ENCODE data around the gene PPM1E.
"Not testable (repeated sequence)": the region's sequence is repeated elsewhere in the genome, so short reads cannot be mapped to it uniquely, and the experiment has no call there.

PPM1E gene

DNA sequence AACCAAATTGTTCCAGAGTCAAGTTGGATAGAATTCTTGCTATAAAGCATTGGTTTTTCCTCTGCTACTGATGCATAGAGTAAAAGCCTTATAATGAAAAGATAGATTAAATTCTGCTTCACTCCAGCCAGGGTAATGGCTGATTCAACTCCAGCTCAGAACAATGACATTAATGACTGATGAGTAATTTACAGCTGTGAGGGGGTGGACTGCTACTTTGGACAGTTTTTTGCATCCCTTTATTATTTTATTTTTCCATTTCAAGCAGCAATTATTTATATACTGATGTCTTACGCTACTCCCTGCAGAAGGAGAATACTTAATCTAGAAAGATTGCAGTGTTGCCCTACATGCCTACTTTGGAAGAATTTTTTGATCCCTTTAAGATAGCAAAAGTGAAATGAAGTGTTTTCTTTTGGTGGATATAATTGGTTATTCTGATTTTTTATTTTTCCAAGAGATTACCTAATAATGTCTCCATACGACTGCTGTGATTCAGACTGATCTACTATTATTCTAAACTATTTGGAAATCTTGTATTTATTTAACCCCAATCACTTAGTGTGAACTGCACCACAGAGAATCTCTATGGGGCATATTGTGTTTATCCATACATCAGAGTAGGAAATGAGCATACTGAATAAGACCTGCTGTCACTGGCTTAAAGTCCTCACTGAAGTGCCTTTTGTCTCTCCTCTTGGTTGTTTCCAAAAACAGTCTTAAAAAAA is 201.5 kb downstream of the PPM1E start:
- Mint-ChIP-seq H3K4me1 (ENCODE audit: low read depth in 2 of 2) (no peaks in the 10 kb centered on the region), H3K27me3 (peaks cover 10 to 14% of the 10 kb centered on the region in 2 donors), H3K27ac (no peak overlapping the region), H3K4me3 (no peak overlapping the region), H3K36me3 (ENCODE audit: insufficient read depth) (no peaks in the 10 kb centered on the region), H3K9me3 (peaks cover 0 to 3% of the 10 kb centered on the region in 2 donors)
- DNase-seq (no peak), ATAC-seq (replicated peaks) (no peak)

- H3K27me3 Mint-ChIP-seq, result peaks cover 10 to 14% of the 10 kb centered on the region in 2 donors
- H3K4me1 Mint-ChIP-seq (ENCODE audit: low read depth in 2 of 2); DNase-seq; H3K27ac Mint-ChIP-seq; H3K4me3 Mint-ChIP-seq; ATAC-seq (replicated peaks); H3K36me3 Mint-ChIP-seq (ENCODE audit: insufficient read depth); H3K9me3 Mint-ChIP-seq: not testable (repeated sequence)
Measured at GRCh38 chr17:58957725-58958073, 202.0 kb downstream of the PPM1E start.

DNA sequence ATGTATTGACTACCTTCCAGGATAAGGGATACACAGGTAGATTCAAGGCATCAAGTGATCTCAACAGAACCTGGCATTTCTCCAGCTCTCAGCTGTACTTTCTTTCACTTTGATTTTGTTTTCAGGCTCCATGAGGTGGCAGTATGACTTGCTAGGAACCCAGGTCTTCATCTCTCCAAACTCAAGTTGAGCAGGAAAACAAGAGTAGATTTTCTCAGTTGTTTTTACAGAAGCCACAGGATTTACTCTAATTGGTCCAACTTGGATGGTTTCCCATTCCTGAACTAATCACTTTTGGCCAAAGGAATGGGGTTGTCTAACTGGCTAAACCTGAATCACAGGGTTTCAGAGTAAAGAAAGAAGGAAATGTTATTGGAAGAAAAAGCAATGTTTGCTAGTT is 204.4 kb downstream of the PPM1E start:
- H3K4me1 Mint-ChIP-seq (ENCODE audit: low read depth in 2 of 2), result no peaks in the 10 kb centered on the region
- no peak overlapping the region for H3K27ac Mint-ChIP-seq
- no peak for ATAC-seq (replicated peaks)
- H3K4me3 Mint-ChIP-seq, result no peak overlapping the region
- H3K9me3 Mint-ChIP-seq, result no peaks in the 10 kb centered on the region
- H3K27me3 Mint-ChIP-seq, result peaks cover 7 to 10% of the 10 kb centered on the region in 2 donors
- no peak for DNase-seq
- H3K36me3 Mint-ChIP-seq (ENCODE audit: insufficient read depth), result no peaks in the 10 kb centered on the region

DNA sequence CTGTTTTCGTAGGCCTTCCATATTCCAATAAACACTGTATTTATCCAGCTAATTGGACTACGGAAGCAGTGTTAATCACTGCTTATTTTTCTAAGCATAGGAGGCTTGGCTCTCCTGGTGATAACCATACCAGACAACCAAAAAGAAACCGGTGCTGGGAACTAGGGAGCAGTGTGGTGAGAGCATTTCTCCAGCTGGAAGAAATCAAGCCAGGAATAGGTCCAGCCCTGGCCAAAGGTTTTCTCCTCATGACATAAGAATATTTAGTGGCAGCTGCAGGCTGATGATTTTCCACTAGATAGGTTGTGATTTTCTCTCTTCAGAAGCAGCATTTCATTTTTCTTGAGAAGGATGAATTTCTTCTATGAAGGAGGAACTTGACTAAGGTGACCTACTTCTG is 209.6 kb downstream of the PPM1E start:
- Mint-ChIP-seq H3K4me1 (ENCODE audit: low read depth in 2 of 2) (peaks cover 6 to 7% of the 10 kb centered on the region in 2 donors), H3K27ac (no peak overlapping the region), H3K27me3 (no peaks in the 10 kb centered on the region), H3K36me3 (ENCODE audit: insufficient read depth) (no peaks in the 10 kb centered on the region), H3K4me3 (no peak overlapping the region), H3K9me3 (no peaks in the 10 kb centered on the region)
- ATAC-seq (replicated peaks) (no peak), DNase-seq (no peak)

DNA sequence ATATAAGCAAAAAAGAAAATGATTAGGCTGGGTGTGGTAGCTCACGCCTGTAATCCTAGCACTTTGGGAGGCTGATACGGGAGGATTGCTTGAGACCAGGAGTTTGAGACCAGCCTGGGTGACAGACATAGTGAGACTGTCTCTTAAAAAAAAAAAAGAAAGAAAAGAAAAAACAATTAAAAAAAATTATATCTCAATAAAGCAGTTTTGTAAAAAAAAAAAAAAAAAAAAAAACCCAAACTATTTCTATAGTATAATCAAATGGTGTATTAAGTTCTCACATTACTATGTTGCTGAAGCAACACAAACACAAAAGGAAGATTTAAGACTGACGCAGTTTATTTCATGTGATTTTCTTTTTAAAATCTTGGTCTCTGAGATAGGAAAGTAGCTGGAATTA is 210.6 kb downstream of the PPM1E start:
- Mint-ChIP-seq H3K4me1 (ENCODE audit: low read depth in 2 of 2) (peaks cover 6 to 7% of the 10 kb centered on the region in 2 donors), H3K9me3 (no peaks in the 10 kb centered on the region), H3K4me3 (no peak overlapping the region), H3K36me3 (ENCODE audit: insufficient read depth) (no peaks in the 10 kb centered on the region), H3K27me3 (no peaks in the 10 kb centered on the region), H3K27ac (no peak overlapping the region)
- ATAC-seq (replicated peaks) (no peak), DNase-seq (no peak)

- peaks cover 6 to 7% of the 10 kb centered on the region in 2 donors for H3K4me1 Mint-ChIP-seq (ENCODE audit: low read depth in 2 of 2)
- H3K27me3 Mint-ChIP-seq, result no peaks in the 10 kb centered on the region
- ATAC-seq (replicated peaks) (peak; percentile 77), DNase-seq (peak in 2 of 3 experiments; percentile 4 to 11)
- no peaks in the 10 kb centered on the region for H3K36me3 Mint-ChIP-seq (ENCODE audit: insufficient read depth)
- no peaks in the 10 kb centered on the region for H3K9me3 Mint-ChIP-seq
- H3K4me3 Mint-ChIP-seq, result peak overlapping the region; percentile 3 to 36
- H3K27ac Mint-ChIP-seq, result peak overlapping the region; percentile 27 to 69
Measured at GRCh38 chr17:58968426-58969061, 212.9 kb downstream of the PPM1E start.

DNA sequence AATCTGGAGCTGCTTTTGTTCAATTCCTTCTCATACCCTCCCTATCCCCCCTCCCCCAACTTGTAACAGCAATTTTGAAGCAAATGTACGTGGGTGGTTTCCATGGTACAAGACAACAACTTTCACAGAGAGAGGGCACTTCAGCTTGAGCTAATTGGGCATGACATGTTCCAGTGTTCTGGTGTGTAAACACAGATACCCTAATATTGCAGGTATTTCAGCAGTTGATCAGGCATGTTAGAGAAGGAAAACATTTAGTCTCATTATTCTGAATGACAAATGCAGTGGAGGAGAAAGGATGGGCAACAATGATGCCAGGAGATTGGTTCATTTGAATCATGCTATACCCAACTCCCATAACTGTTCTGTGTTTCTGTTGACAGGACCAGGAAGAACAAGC is 213.5 kb downstream of the PPM1E start:
- H3K27me3 Mint-ChIP-seq, result no peaks in the 10 kb centered on the region
- peak overlapping the region in 1 of 2 donors; percentile 27 for H3K27ac Mint-ChIP-seq
- no peak overlapping the region for H3K4me3 Mint-ChIP-seq
- ATAC-seq (replicated peaks) (peak; percentile 35), DNase-seq (no peak)
- H3K36me3 Mint-ChIP-seq (ENCODE audit: insufficient read depth), result no peaks in the 10 kb centered on the region
- H3K4me1 Mint-ChIP-seq (ENCODE audit: low read depth in 2 of 2), result peaks cover 6 to 7% of the 10 kb centered on the region in 2 donors
- H3K9me3 Mint-ChIP-seq, result no peaks in the 10 kb centered on the region

- DNase-seq (no peak), ATAC-seq (replicated peaks) (no peak)
- Mint-ChIP-seq H3K4me1 (ENCODE audit: low read depth in 2 of 2) (peaks cover 6 to 7% of the 10 kb centered on the region in 2 donors), H3K27ac (no peak overlapping the region), H3K9me3 (no peaks in the 10 kb centered on the region), H3K36me3 (ENCODE audit: insufficient read depth) (no peaks in the 10 kb centered on the region), H3K27me3 (no peaks in the 10 kb centered on the region), H3K4me3 (no peak overlapping the region)
Measured at GRCh38 chr17:58969612-58970011, 214.0 kb downstream of the PPM1E start.

- ATAC-seq (replicated peaks), result no peak
- H3K4me3 Mint-ChIP-seq, result no peak overlapping the region
- H3K27me3 Mint-ChIP-seq, result no peaks in the 10 kb centered on the region
- H3K4me1 Mint-ChIP-seq (ENCODE audit: low read depth in 2 of 2), result peaks cover 6 to 7% of the 10 kb centered on the region in 2 donors
- H3K36me3 Mint-ChIP-seq (ENCODE audit: insufficient read depth), result no peaks in the 10 kb centered on the region
- DNase-seq, result no peak
- H3K27ac Mint-ChIP-seq, result no peak overlapping the region
- H3K9me3 Mint-ChIP-seq, result no peaks in the 10 kb centered on the region
Measured at GRCh38 chr17:58970609-58971450, 215.2 kb downstream of the PPM1E start.

GRCh38 chr17:58974354-58974753 is 218.7 kb downstream of the PPM1E start:
- no peaks in the 10 kb centered on the region for H3K27me3 Mint-ChIP-seq
- H3K4me3 Mint-ChIP-seq, result no peak overlapping the region
- no peak for ATAC-seq (replicated peaks)
- H3K27ac Mint-ChIP-seq, result no peak overlapping the region
- DNase-seq, result no peak
- no peaks in the 10 kb centered on the region for H3K4me1 Mint-ChIP-seq (ENCODE audit: low read depth in 2 of 2)
- H3K36me3 Mint-ChIP-seq (ENCODE audit: insufficient read depth), result no peaks in the 10 kb centered on the region
- no peaks in the 10 kb centered on the region for H3K9me3 Mint-ChIP-seq

DNA sequence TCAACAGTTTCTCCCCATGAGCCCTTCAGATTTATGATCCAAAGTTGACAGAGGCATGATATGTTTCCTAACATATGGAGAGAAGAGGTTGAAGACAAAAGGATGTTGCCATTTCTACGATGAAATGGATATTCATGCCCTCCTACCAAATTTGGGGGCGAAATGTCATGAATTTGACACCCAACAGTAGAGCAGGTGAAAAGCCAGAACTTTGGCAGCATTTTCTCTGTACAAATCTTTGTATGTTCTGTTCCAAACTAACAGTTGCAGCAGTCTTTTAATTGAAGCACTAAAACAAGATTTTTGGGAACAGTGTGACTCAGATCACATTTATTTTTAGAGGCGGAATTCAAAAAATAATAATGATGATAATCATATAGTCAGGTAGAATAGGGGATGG is 220.9 kb downstream of the PPM1E start:
- DNase-seq, result no peak
- no peak for ATAC-seq (replicated peaks)

DNA sequence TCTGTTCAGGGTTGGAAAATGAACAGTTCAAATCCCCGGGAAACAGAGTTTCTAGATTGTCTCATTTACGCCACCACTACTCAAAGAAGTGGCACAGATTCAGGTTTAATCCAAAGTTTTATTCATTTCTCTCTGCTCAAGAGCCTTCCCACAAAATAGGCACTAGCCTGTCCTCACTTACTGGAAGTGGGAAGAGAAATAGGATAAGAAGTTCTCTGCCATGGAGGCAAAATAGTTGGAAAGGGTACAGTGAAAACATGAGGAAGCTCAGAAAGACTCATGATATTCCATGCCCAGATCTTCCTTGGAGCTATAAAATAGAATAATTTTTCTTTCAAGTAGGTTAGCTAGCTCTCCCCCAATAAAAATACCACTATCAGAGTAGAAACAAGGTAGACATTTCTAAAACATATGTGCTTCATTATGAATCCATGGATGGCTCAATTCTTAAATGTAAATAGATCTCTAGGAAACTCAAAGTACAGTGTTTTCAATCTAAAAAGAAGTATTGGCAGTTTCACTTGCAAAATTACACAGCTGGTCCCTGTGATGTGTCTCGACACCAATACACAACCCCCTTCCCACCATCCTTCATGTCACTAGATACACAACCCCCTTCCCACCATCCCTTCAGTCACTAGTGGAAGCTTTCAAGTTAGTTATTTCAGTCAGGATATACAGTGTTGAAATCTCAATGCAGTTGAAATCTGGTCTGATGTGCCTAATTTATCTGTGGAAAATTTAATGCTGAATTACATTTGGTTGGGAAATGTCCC is 225.2 kb downstream of the PPM1E start:
- DNase-seq, result no peak
- no peak overlapping the region for H3K27ac Mint-ChIP-seq
- no peaks in the 10 kb centered on the region for H3K27me3 Mint-ChIP-seq
- no peaks in the 10 kb centered on the region for H3K9me3 Mint-ChIP-seq
- no peaks in the 10 kb centered on the region for H3K4me1 Mint-ChIP-seq (ENCODE audit: low read depth in 2 of 2)
- H3K36me3 Mint-ChIP-seq (ENCODE audit: insufficient read depth), result no peaks in the 10 kb centered on the region
- H3K4me3 Mint-ChIP-seq, result no peak overlapping the region
- no peak for ATAC-seq (replicated peaks)

More for the DNA sequence above, 220.9 kb downstream of the PPM1E start:
- H3K4me3 Mint-ChIP-seq, result no peak overlapping the region
- H3K36me3 Mint-ChIP-seq (ENCODE audit: insufficient read depth), result no peaks in the 10 kb centered on the region
- H3K27ac Mint-ChIP-seq, result no peak overlapping the region
- no peaks in the 10 kb centered on the region for H3K4me1 Mint-ChIP-seq (ENCODE audit: low read depth in 2 of 2)
- no peaks in the 10 kb centered on the region for H3K27me3 Mint-ChIP-seq
- no peaks in the 10 kb centered on the region for H3K9me3 Mint-ChIP-seq

DNA sequence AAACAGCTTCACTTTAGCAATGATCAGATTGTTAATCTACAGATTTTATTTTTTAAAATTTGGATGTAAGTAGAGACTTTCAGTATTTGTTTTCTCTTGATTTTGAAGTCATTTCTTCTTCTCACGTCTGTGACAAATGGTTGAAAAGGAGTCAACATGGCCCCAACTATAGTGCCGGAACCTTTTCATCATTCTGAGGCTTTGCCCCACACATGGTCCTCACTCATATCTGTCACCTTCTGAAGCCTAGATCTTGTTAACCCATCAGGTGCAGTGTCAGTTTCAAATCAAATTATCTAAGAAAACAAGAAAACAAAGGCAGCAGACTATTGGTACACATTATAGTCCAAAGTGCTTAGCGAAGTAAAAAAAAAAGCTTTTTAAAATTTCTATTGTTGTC is 227.0 kb downstream of the PPM1E start:
- no peak for DNase-seq
- Mint-ChIP-seq H3K4me1 (ENCODE audit: low read depth in 2 of 2) (no peaks in the 10 kb centered on the region), H3K4me3 (no peak overlapping the region)

More for the DNA sequence above, 227.0 kb downstream of the PPM1E start:
- ATAC-seq (replicated peaks), result no peak
- H3K27me3 Mint-ChIP-seq, result no peaks in the 10 kb centered on the region
- no peaks in the 10 kb centered on the region for H3K9me3 Mint-ChIP-seq
- no peak overlapping the region for H3K27ac Mint-ChIP-seq
- H3K36me3 Mint-ChIP-seq (ENCODE audit: insufficient read depth), result no peaks in the 10 kb centered on the region

All from effector memory CD8-positive, alpha-beta T cell (primary cell).